SK-N-SH (cell line): ENCODE measurements around the gene MADD. TPM values are rescaled to one million over a fixed set of nuclear protein-coding genes. Genes with fewer than 3 reads are reported as not detected.

Source experiments
- CTCF ChIA-PET: fragments of 300-600, 350-600 bp; formaldehyde crosslinking; extraction: SDS; loops from one replicate; lab custom pipeline; 2021; lab: Yijun Ruan, JAX
- POLR2A ChIA-PET: fragments of 350-600 bp; sonication (Branson Sonifier 250); formaldehyde crosslinking; extraction: SDS; loops from one replicate; lab custom pipeline; 2020; ENCODE audit warnings: antibody characterized with exemption, inconsistent platforms; lab: Yijun Ruan, JAX
- DNase-seq: peaks from one replicate; pipeline ENCODE4 v3.0.0; 2012
- H2AFZ ChIP-seq: fragments of 200-600 bp; sonication (generic); 2 replicates; pipeline ENCODE4 v1.8.1; 2016; ENCODE audit warnings: antibody characterized with exemption, mild to moderate bottlenecking, low read depth
- H3F3A ChIP-seq: fragments of 200-600 bp; sonication (generic); replicated peaks from 2 replicates; pipeline ENCODE3; 2016; ENCODE audit warnings: antibody characterized with exemption, mild to moderate bottlenecking; ENCODE audit not compliant: insufficient read depth
- H3K27ac ChIP-seq, 2 experiments: fragments of 200-500 bp in 1 of 2; fragments of 200-600 bp in 1 of 2; sonication (Bioruptor generic) in 1 of 2; sonication (generic), shearing (Covaris generic) in 1 of 2; 2 replicates each; pipeline versions ENCODE4 v1.5.1 to v1.6.1; 2014 to 2016; ENCODE audit warnings: low read depth in 2 of 2, inconsistent platforms in 1 of 2, low read length in 1 of 2, mild to moderate bottlenecking in 1 of 2, mixed read lengths in 1 of 2
- H3K27me3 ChIP-seq: fragments of 200-600 bp; sonication (generic), shearing (Covaris generic); 2 replicates; pipeline ENCODE4 v1.6.1; 2016; ENCODE audit warnings: mixed run types; ENCODE audit not compliant: insufficient read depth
- H3K36me3 ChIP-seq, 2 experiments: fragments of 200-500 bp in 1 of 2; fragments of 200-600 bp in 1 of 2; sonication (Bioruptor generic) in 1 of 2; sonication (generic) in 1 of 2; replicated peaks in 1 of 2; 2 replicates each; pipeline versions ENCODE3 to v1.5.1; 2014 to 2016; ENCODE audit warnings: low read length in 1 of 2, mild to moderate bottlenecking in 1 of 2; ENCODE audit not compliant: insufficient read depth in 2 of 2, control insufficient read depth in 1 of 2
- H3K4me1 ChIP-seq, 2 experiments: fragments of 200-500 bp in 1 of 2; fragments of 200-600 bp in 1 of 2; sonication (Bioruptor generic) in 1 of 2; sonication (generic), shearing (Covaris generic) in 1 of 2; 2 replicates each; pipeline versions ENCODE4 v1.5.1 to v1.6.1; 2014 to 2016; ENCODE audit warnings: low read depth in 1 of 2, low read length in 1 of 2, mixed run types in 1 of 2; ENCODE audit not compliant: insufficient read depth in 2 of 2, control insufficient read depth in 1 of 2
- H3K4me2 ChIP-seq: fragments of 200-600 bp; sonication (generic), shearing (Covaris generic); 2 replicates; pipeline ENCODE4 v1.6.1; 2017; ENCODE audit warnings: mixed run types
- H3K4me3 ChIP-seq, 2 experiments: fragments of 200-500 bp in 1 of 2; fragments of 200-600 bp in 1 of 2; sonication (Bioruptor generic) in 1 of 2; sonication (generic), shearing (Covaris generic) in 1 of 2; 2 replicates each; pipeline versions ENCODE4 v1.5.1 to v1.8.1; 2014 to 2016; ENCODE audit warnings: low read depth in 2 of 2, inconsistent platforms in 1 of 2, low read length in 1 of 2, mild to moderate bottlenecking in 1 of 2, mixed read lengths in 1 of 2, moderate library complexity in 1 of 2
- H3K79me2 ChIP-seq: fragments of 200-600 bp; sonication (generic); 2 replicates; pipeline ENCODE4 v1.8.1; 2017; ENCODE audit warnings: mild to moderate bottlenecking; ENCODE audit not compliant: insufficient read depth
- H3K9ac ChIP-seq: fragments of 200-600 bp; sonication (generic); 2 replicates; pipeline ENCODE4 v1.6.1; 2017; ENCODE audit warnings: mixed run types
- H3K9me2 ChIP-seq: fragments of 200-600 bp; sonication (generic); 2 replicates; pipeline ENCODE4 v1.6.1; 2017; ENCODE audit warnings: mixed run types
- H3K9me3 ChIP-seq: fragments of 200-600 bp; sonication (generic); 2 replicates; pipeline ENCODE4 v1.6.1; 2017; ENCODE audit warnings: mixed run types, mild to moderate bottlenecking, moderate library complexity
- H4K20me1 ChIP-seq: fragments of 200-600 bp; sonication (generic); 2 replicates; pipeline ENCODE4 v1.6.1; 2017; ENCODE audit warnings: mild to moderate bottlenecking, mixed run types; ENCODE audit not compliant: insufficient read depth
- CHD2 ChIP-seq: fragments of 150-350 bp; IDR thresholded peaks from 2 replicates; pipeline ENCODE4 v1.6.1; 2018; ENCODE audit warnings: low read length; ENCODE audit not compliant: partially characterized antibody
- NRF1 ChIP-seq: IDR thresholded peaks from 2 replicates; pipeline ENCODE4 v1.6.1; 2012; ENCODE audit warnings: low read depth, mild to moderate bottlenecking, low read length
- PBX3 ChIP-seq: IDR thresholded peaks from 2 replicates; pipeline ENCODE4; 2012
- RAD21 ChIP-seq: IDR thresholded peaks from 2 replicates; pipeline ENCODE4 v1.6.1; 2012; ENCODE audit warnings: mild to moderate bottlenecking, low read length
- ZBTB33 ChIP-seq: IDR thresholded peaks from 2 replicates; pipeline ENCODE4 v1.4.0; 2012; ENCODE audit warnings: low read depth, borderline replicate concordance
- WGBS: methylation state at CpG from one replicate; pipeline ENCODE4 v1.1.6; 2017; ENCODE audit warnings: low lambda C conversion rate; 5-methylcytosine and 5-hydroxymethylcytosine counted together
- polyA plus RNA-seq, 3 experiments: library from polyadenylated mRNA; depleted of rRNA; stranded (reverse); fragments of >200 nt; gene quantifications; 2 replicates each; pipeline ENCODE4 v1.2.3, GENCODE V29; 2012

MADD gene
- polyA plus RNA-seq, 1 of the 3 experiments (the other 2 are of a cell fraction): 16.4 TPM

- Histone ChIP-seq H4K20me1 (no peaks in the 10 kb centered on the region), H3K27ac (no peak overlapping the region), H3K27me3 (no peaks in the 10 kb centered on the region), H3K79me2 (no peaks in the 10 kb centered on the region), H2AFZ (no peak overlapping the region), H3K4me2 (no peak overlapping the region), H3K9me2 (no peaks in the 10 kb centered on the region), H3K9me3 (no peaks in the 10 kb centered on the region)
- POLR2A ChIA-PET: no interaction called here
- no peak for TF ChIP-seq NRF1
- TF ChIP-seq CHD2: no peak
- TF ChIP-seq ZBTB33: no peak
- TF ChIP-seq, all 33 proteins: peak for 0
- Histone ChIP-seq H3K36me3 (peaks cover 0 to 33% of the 10 kb centered on the region in 2 experiments), H3K9ac (no peak overlapping the region), H3F3A (no peaks in the 10 kb centered on the region), H3K4me3 (no peak overlapping the region), H3K4me1 (no peaks in the 10 kb centered on the region)
- no peak for DNase-seq
- WGBS: 97% methylated on average over 5 of the region's 5 CpGs
- CTCF ChIA-PET: interaction anchor here (0.7 kb wide), 1 partner anchor 27 kb away, joined by 3 read pairs; no protein-coding TSS in a partner anchor
Observed at GRCh38 chr11:47327949-47328348, 58.0 kb downstream of the MADD start.

- no peaks in the 10 kb centered on the region for H3K9me2 ChIP-seq
- no peak overlapping the region for H3K4me3 ChIP-seq
- ChIA-PET CTCF (interaction anchor here (0.7 to 1.9 kb wide), 2 partner anchors 26 kb away, joined by 3 to 8 read pairs; no protein-coding TSS in a partner anchor), POLR2A (no interaction called here)
- DNase-seq: no peak
- H3K36me3 ChIP-seq: peaks cover 0 to 33% of the 10 kb centered on the region in 2 experiments
- H3K27me3 ChIP-seq: no peaks in the 10 kb centered on the region
- WGBS: 90% methylated on average over 26 of the region's 29 CpGs
- no peaks in the 10 kb centered on the region for H3K9me3 ChIP-seq
- TF ChIP-seq RAD21 (no peak), PBX3 (no peak)
- no peak overlapping the region for H2AFZ ChIP-seq
- no peaks in the 10 kb centered on the region for H4K20me1 ChIP-seq
- H3F3A ChIP-seq: no peaks in the 10 kb centered on the region
- no peak overlapping the region for H3K9ac ChIP-seq
- H3K27ac ChIP-seq: no peak overlapping the region
- H3K4me1 ChIP-seq: no peaks in the 10 kb centered on the region
- H3K4me2 ChIP-seq: no peak overlapping the region
- H3K79me2 ChIP-seq: no peaks in the 10 kb centered on the region
Observed at GRCh38 chr11:47328449-47329390, 58.8 kb downstream of the MADD start.
